H9 (cell line): ENCODE measurements around the gene HTRA1. TPM values are rescaled to one million over a fixed set of nuclear protein-coding genes. Genes with fewer than 3 reads are reported as not detected.

ENCODE experiments used
- DNase-seq: peaks from one replicate; pipeline ENCODE4 v3.0.0-alpha.2; 2017
- H2AFZ ChIP-seq: one replicate; pipeline ENCODE4 v1.6.1; 2013; ENCODE audit warnings: mild to moderate bottlenecking, low read length, control low read depth, moderate library complexity
- H2AK5ac ChIP-seq: 2 replicates; pipeline ENCODE4 v1.6.1; 2013; ENCODE audit warnings: low read length, control low read depth, mixed read lengths; ENCODE audit not compliant: insufficient read length
- H2BK120ac ChIP-seq: one replicate; pipeline ENCODE4 v1.6.1; 2013; ENCODE audit warnings: low read depth, mild to moderate bottlenecking, low read length, control low read depth, inconsistent platforms; ENCODE audit not compliant: poor library complexity, severe bottlenecking
- H2BK12ac ChIP-seq: 2 replicates; pipeline ENCODE4 v1.6.1; 2013; ENCODE audit warnings: low read length, control low read depth, mixed read lengths, low read depth; ENCODE audit not compliant: insufficient read length
- H2BK15ac ChIP-seq: 2 replicates; pipeline ENCODE4 v1.6.1; 2013; ENCODE audit warnings: low read depth, low read length, control low read depth
- H2BK20ac ChIP-seq: one replicate; pipeline ENCODE4 v1.6.1; 2013; ENCODE audit warnings: low read depth, mild to moderate bottlenecking, low read length, control low read depth, inconsistent platforms; ENCODE audit not compliant: poor library complexity, severe bottlenecking
- H2BK5ac ChIP-seq: 2 replicates; pipeline ENCODE4 v1.6.1; 2013; ENCODE audit warnings: low read length, control low read depth, mixed read lengths; ENCODE audit not compliant: insufficient read length
- H3K14ac ChIP-seq: 2 replicates; pipeline ENCODE4 v1.6.1; 2013; ENCODE audit warnings: low read length, control low read depth; ENCODE audit not compliant: insufficient read depth
- H3K18ac ChIP-seq: 2 replicates; pipeline ENCODE4 v1.6.1; 2013; ENCODE audit warnings: low read depth, mild to moderate bottlenecking, mixed read lengths, low read length, control low read depth; ENCODE audit not compliant: insufficient read length
- H3K23ac ChIP-seq: 2 replicates; pipeline ENCODE4 v1.6.1; 2013; ENCODE audit warnings: low read length, control low read depth, mixed read lengths, low read depth; ENCODE audit not compliant: insufficient read length
- H3K23me2 ChIP-seq: 2 replicates; pipeline ENCODE4 v1.6.1; 2013; ENCODE audit warnings: low read depth, mild to moderate bottlenecking, mixed read lengths, low read length, control low read depth; ENCODE audit not compliant: insufficient read length, poor library complexity, severe bottlenecking
- H3K27ac ChIP-seq: 2 replicates; pipeline ENCODE4 v1.5.1; 2013; ENCODE audit warnings: low read length, control low read depth, mixed read lengths, low read depth; ENCODE audit not compliant: insufficient read length
- H3K27me3 ChIP-seq: 2 replicates; pipeline ENCODE4 v1.6.1; 2013; ENCODE audit warnings: low read length, control low read depth, inconsistent platforms; ENCODE audit not compliant: insufficient read depth
- H3K4ac ChIP-seq: 2 replicates; pipeline ENCODE4 v1.6.1; 2013; ENCODE audit warnings: low read depth, mild to moderate bottlenecking, control low read depth, inconsistent platforms, low read length, moderate library complexity
- H3K4me1 ChIP-seq: 2 replicates; pipeline ENCODE4 v1.6.1; 2013; ENCODE audit warnings: low read length, control low read depth, inconsistent platforms; ENCODE audit not compliant: insufficient read depth
- H3K4me2 ChIP-seq: 2 replicates; pipeline ENCODE4 v1.6.1; 2013; ENCODE audit warnings: low read length, control low read depth, mixed read lengths; ENCODE audit not compliant: insufficient read length, insufficient read depth
- H3K56ac ChIP-seq: 2 replicates; pipeline ENCODE4 v1.6.1; 2013; ENCODE audit warnings: low read depth, mild to moderate bottlenecking, mixed read lengths, low read length, control low read depth; ENCODE audit not compliant: insufficient read length
- H3K79me1 ChIP-seq: 2 replicates; pipeline ENCODE4 v1.6.1; 2013; ENCODE audit warnings: low read depth, mild to moderate bottlenecking, moderate library complexity, low read length, control low read depth, inconsistent platforms; ENCODE audit not compliant: insufficient read depth, poor library complexity, severe bottlenecking
- H3K79me2 ChIP-seq: 2 replicates; pipeline ENCODE4 v1.6.1; 2013; ENCODE audit warnings: low read length, control low read depth, inconsistent platforms; ENCODE audit not compliant: insufficient read depth
- H3K9ac ChIP-seq: 2 replicates; pipeline ENCODE4 v1.6.1; 2013; ENCODE audit warnings: low read length, control low read depth, mixed read lengths; ENCODE audit not compliant: insufficient read length; ENCODE audit errors: extremely low read depth
- H3K9me3 ChIP-seq: one replicate; pipeline ENCODE4 v1.6.1; 2013; ENCODE audit warnings: low read depth, low read length, inconsistent platforms; ENCODE audit not compliant: control insufficient read depth
- H3T11ph ChIP-seq: one replicate; pipeline ENCODE4 v1.6.1; 2013; ENCODE audit warnings: mild to moderate bottlenecking, low read length, control low read depth, inconsistent platforms
- H4K20me1 ChIP-seq: one replicate; pipeline ENCODE4 v1.6.1; 2013; ENCODE audit not compliant: control insufficient read depth, insufficient read length, insufficient read depth
- H4K5ac ChIP-seq: 2 replicates; pipeline ENCODE4 v1.6.1; 2013; ENCODE audit warnings: low read depth, mild to moderate bottlenecking, mixed read lengths, low read length, control low read depth; ENCODE audit not compliant: insufficient read length
- H4K8ac ChIP-seq: replicated peaks from 2 replicates; pipeline ENCODE4 v1.6.1; 2013; ENCODE audit warnings: low read length, control low read depth, mixed read lengths, low read depth; ENCODE audit not compliant: insufficient read length
- H4K91ac ChIP-seq: 2 replicates; pipeline ENCODE4 v1.6.1; 2013; ENCODE audit warnings: low read depth, mild to moderate bottlenecking, moderate library complexity, mixed read lengths, low read length, control low read depth; ENCODE audit not compliant: insufficient read length
- H3K27ac Mint-ChIP-seq, 3 experiments: 2 replicates in 2 of 3; 3 replicates in 1 of 3; pipeline ENCODE4 v1.8.0; 2020 to 2021; ENCODE audit warnings: mixed read lengths in 3 of 3, mild to moderate bottlenecking in 1 of 3, moderate library complexity in 1 of 3
- H3K27me3 Mint-ChIP-seq: 2 replicates; pipeline ENCODE4 v1.8.0; 2021; ENCODE audit warnings: low read depth, mild to moderate bottlenecking, moderate library complexity, mixed read lengths
- H3K36me3 Mint-ChIP-seq, 3 experiments: 2 replicates in 2 of 3; 3 replicates in 1 of 3; pipeline ENCODE4 v1.8.0; 2020 to 2021; ENCODE audit warnings: low read depth in 3 of 3, mixed read lengths in 3 of 3; ENCODE audit not compliant: insufficient read depth in 1 of 3
- H3K4me1 Mint-ChIP-seq, 2 experiments: 2 replicates each; pipeline ENCODE4 v1.8.0; 2020; ENCODE audit warnings: mixed read lengths in 2 of 2
- H3K4me3 Mint-ChIP-seq, 2 experiments: 2 replicates in 1 of 2; 3 replicates in 1 of 2; pipeline ENCODE4 v1.8.0; 2020 to 2021; ENCODE audit warnings: mild to moderate bottlenecking in 2 of 2, mixed read lengths in 2 of 2, moderate library complexity in 1 of 2
- H3K9me3 Mint-ChIP-seq, 2 experiments: 2 replicates in 1 of 2; 3 replicates in 1 of 2; pipeline ENCODE4 v1.8.0; 2020; ENCODE audit warnings: mild to moderate bottlenecking in 2 of 2, mixed read lengths in 2 of 2, moderate library complexity in 1 of 2
- whole genome bisulfite sequencing: extraction: QIAGEN DNeasy Blood & Tissue Kit; methylation state at CpG from one replicate; pipeline ENCODE4 v1.1.7; 2013; ENCODE audit warnings: missing lambda C conversion rate, low lambda C conversion rate, mixed read lengths; ENCODE audit not compliant: insufficient read length; ENCODE audit errors: extremely low coverage; 5-methylcytosine and 5-hydroxymethylcytosine counted together
- total RNA-seq: library from RNA; stranded (reverse); gene quantifications from 2 replicates; pipeline ENCODE4 v1.2.1, GENCODE V29; 2021
- TF ChIP-seq, protein P1 (sequence below): fragments of 200-600 bp; sonication (generic); conservative IDR thresholded peaks from 3 replicates; pipeline ENCODE4 v1.8.0; 2021; ENCODE audit warnings: antibody characterized with exemption, mild to moderate bottlenecking

Gene HTRA1
- total RNA-seq, 1 experiment from 2014 or later = 11.1 TPM

DNA sequence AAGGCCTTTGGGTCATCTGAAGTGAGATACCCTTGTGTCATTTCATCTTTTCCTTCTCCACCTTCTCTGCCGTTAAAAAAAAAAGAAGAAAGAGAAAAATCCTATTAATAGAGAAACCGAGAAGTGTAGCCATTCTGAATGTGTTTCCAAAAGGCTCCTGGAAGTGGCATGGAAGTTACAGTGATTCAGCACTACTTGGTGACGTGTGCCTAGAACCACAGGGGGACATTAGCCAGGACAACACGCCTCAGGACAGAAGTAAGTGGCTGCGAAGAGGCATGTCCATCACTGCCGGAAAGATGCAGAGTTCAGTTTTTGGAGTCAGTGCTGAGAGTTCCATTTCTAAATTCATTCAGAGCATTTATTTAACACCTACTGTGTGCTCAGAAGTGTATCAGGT lies 6.3 kb downstream of the HTRA1 start:
- H2BK12ac ChIP-seq = no peak overlapping the region
- H3T11ph ChIP-seq = no peak overlapping the region
- H3K27me3 Mint-ChIP-seq = peaks cover 57% of the 10 kb centered on the region

More for the DNA sequence above, 6.3 kb downstream of the HTRA1 start:
- H3K18ac ChIP-seq = no peak overlapping the region
- H4K91ac ChIP-seq = no peak overlapping the region
- H3K9ac ChIP-seq = no peak overlapping the region
- H3K36me3 Mint-ChIP-seq = 0 out of 7 replicates have a peak, but pooled peaks cover 0 to 3% (median 0%) of the 10 kb centered on the region in 3 experiments
- no peaks in the 10 kb centered on the region for H3K79me2 ChIP-seq
- no peak overlapping the region for H2AK5ac ChIP-seq
- no peak overlapping the region for H3K23ac ChIP-seq
- no peak overlapping the region for H4K5ac ChIP-seq
- no peak overlapping the region for H3K14ac ChIP-seq
- no peak overlapping the region for H3K27ac Mint-ChIP-seq
- peaks cover 2% of the 10 kb centered on the region for H3K23me2 ChIP-seq
- WGBS = no CpG with 5 or more reads among the region's 6 CpGs
- H3K9me3 Mint-ChIP-seq = no peaks in the 10 kb centered on the region; a peak in 1 of 5 replicates
- no peak overlapping the region for H3K56ac ChIP-seq
- H3K4me3 Mint-ChIP-seq = no peak overlapping the region
- H3K4me2 ChIP-seq = no peak overlapping the region
- H3K4me1 Mint-ChIP-seq = peaks cover 5 to 12% of the 10 kb centered on the region in 2 experiments
- H3K27ac ChIP-seq = no peak overlapping the region
- no peaks in the 10 kb centered on the region for H3K79me1 ChIP-seq
- no peak for DNase-seq
- no peak overlapping the region for H2AFZ ChIP-seq
- H2BK20ac ChIP-seq = no peak overlapping the region
- H4K8ac ChIP-seq = no peak overlapping the region
- no peaks in the 10 kb centered on the region for H3K9me3 ChIP-seq
- H3K4ac ChIP-seq = no peak overlapping the region
- no peaks in the 10 kb centered on the region for H4K20me1 ChIP-seq
- TF ChIP-seq, protein P1, sequence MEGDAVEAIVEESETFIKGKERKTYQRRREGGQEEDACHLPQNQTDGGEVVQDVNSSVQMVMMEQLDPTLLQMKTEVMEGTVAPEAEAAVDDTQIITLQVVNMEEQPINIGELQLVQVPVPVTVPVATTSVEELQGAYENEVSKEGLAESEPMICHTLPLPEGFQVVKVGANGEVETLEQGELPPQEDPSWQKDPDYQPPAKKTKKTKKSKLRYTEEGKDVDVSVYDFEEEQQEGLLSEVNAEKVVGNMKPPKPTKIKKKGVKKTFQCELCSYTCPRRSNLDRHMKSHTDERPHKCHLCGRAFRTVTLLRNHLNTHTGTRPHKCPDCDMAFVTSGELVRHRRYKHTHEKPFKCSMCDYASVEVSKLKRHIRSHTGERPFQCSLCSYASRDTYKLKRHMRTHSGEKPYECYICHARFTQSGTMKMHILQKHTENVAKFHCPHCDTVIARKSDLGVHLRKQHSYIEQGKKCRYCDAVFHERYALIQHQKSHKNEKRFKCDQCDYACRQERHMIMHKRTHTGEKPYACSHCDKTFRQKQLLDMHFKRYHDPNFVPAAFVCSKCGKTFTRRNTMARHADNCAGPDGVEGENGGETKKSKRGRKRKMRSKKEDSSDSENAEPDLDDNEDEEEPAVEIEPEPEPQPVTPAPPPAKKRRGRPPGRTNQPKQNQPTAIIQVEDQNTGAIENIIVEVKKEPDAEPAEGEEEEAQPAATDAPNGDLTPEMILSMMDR = no peak
- peaks cover 14% of the 10 kb centered on the region for H3K27me3 ChIP-seq
- no peak overlapping the region for H2BK120ac ChIP-seq
- no peak overlapping the region for H2BK15ac ChIP-seq
- no peak overlapping the region for H2BK5ac ChIP-seq
- H3K4me1 ChIP-seq = no peaks in the 10 kb centered on the region
